Effector memory CD8-positive, alpha-beta T cell (primary cell): ENCODE data around the gene STX3.

Experiments
- ATAC-seq: fragments of 150-1000 bp; cut with Tn5 transposase; replicated peaks from 2 replicates; pipeline ENCODE4 v1.10.0; 2021; ENCODE audit warnings: mild to moderate bottlenecking, moderate library complexity
- DNase-seq, 3 experiments: peaks; one replicate each; pipeline ENCODE4 v3.0.0; 2021
- H3K27ac Mint-ChIP-seq, 2 donors: one replicate each; pipeline ENCODE4 v1.8.0; 2022; ENCODE audit warnings: mild to moderate bottlenecking in 2 of 2, mixed read lengths in 2 of 2, moderate library complexity in 2 of 2
- H3K27me3 Mint-ChIP-seq, 2 donors: one replicate each; pipeline ENCODE4 v1.8.0; 2022; ENCODE audit warnings: mixed read lengths in 2 of 2
- H3K36me3 Mint-ChIP-seq: one replicate; pipeline ENCODE4 v1.8.0; 2022; ENCODE audit warnings: mild to moderate bottlenecking, moderate library complexity, mixed read lengths; ENCODE audit not compliant: insufficient read depth
- H3K4me1 Mint-ChIP-seq, 2 donors: one replicate each; pipeline ENCODE4 v1.8.0; 2022; ENCODE audit warnings: low read depth in 2 of 2, mixed read lengths in 2 of 2
- H3K4me3 Mint-ChIP-seq, 2 donors: one replicate each; pipeline ENCODE4 v1.8.0; 2022; ENCODE audit warnings: mild to moderate bottlenecking in 2 of 2, mixed read lengths in 2 of 2, moderate library complexity in 2 of 2
- H3K9me3 Mint-ChIP-seq, 2 donors: one replicate each; pipeline ENCODE4 v1.8.0; 2022; ENCODE audit warnings: mixed read lengths in 2 of 2

STX3 gene

GRCh38 chr11:59730896-59731565, 24.1 kb upstream of the STX3 start:
- no peak overlapping the region for H3K4me3 Mint-ChIP-seq
- ATAC-seq (no peak), DNase-seq (no peak)
- H3K27ac Mint-ChIP-seq: no peak overlapping the region
- H3K36me3 Mint-ChIP-seq: peaks cover 3% of the 10 kb centered on the region
- peaks cover 7 to 11% of the 10 kb centered on the region in 2 donors for H3K4me1 Mint-ChIP-seq
- H3K9me3 Mint-ChIP-seq: no peaks in the 10 kb centered on the region
- no peaks in the 10 kb centered on the region for H3K27me3 Mint-ChIP-seq

DNA sequence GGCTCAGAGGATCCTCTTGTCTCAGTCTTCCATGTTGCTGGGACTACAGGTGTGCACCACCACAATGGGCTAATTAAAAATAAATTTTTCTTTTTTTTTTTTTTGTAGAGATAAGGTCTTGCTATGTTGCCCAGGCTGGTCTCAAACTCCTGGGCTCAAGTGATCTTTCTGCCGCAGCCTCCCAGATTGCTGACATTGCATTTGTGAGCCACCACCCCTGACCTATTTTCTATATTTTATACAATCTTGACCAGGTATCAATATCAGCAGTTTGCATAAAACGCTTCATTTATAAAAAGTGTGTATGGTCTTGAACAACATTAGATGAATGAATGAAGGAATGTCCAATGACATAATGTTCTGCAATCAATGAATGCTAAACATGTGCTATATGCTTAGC, 9.1 kb upstream of the STX3 start:
- Mint-ChIP-seq H3K36me3 (no peaks in the 10 kb centered on the region), H3K27ac (no peak overlapping the region), H3K9me3 (no peaks in the 10 kb centered on the region), H3K4me1 (no peaks in the 10 kb centered on the region), H3K4me3 (no peak overlapping the region), H3K27me3 (peaks cover 47 to 56% of the 10 kb centered on the region in 2 donors)
- ATAC-seq (no peak), DNase-seq (no peak)

DNA sequence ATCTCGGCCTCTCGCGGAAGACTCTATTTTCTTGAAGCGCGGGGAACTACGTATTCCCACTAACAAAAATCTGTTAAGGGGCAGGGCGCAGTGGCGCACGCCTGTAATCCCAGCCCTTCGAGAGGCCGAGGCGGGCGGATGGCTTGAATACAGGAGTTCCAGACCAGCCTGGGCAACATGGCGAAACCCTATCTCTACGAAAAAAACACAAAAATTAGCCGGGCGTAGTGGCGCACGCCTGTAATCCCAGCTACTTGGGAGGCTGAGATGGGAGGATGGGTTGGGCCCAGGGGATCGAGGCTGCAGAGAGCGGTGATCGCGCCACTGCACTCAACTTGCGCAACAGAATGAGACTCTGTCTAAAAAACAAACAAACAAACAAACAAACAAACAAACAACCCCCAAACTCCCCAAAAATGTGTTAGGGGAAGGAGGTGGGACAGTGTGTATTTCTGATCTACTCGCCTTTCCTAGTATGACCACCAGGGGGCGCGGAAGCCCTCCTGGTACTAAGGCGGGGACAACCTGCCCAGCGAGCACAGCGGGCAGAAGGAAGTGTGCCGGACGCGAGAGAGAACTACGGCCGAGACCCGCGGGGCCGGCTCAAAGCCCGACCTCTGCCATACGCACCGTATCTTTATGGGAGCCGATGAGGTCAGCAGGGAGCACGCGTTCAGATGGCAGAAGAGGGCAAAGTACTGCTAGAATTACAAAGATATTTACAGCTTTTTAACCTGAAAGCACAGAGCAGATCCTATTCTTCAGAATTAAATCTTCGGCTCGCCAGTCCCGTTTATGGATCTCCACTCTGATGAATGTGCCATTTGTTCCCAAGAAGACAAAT, 1.3 kb upstream of the STX3 start:
- Mint-ChIP-seq H3K4me1 (peaks cover 29 to 31% of the 10 kb centered on the region in 2 donors), H3K9me3 (no peaks in the 10 kb centered on the region), H3K27me3 (peaks cover 7 to 18% of the 10 kb centered on the region in 2 donors), H3K4me3 (peak overlapping the region; percentile 91 to 96), H3K36me3 (peaks cover 6% of the 10 kb centered on the region), H3K27ac (peak overlapping the region; percentile 71 to 92)
- DNase-seq (peak; percentile 78 to 83 (median 81)), ATAC-seq (peak; percentile 62)

GRCh38 chr11:59754494-59754858, 700 bp upstream of the STX3 start:
- peak overlapping the region; percentile 71 to 92 for H3K27ac Mint-ChIP-seq

DNA sequence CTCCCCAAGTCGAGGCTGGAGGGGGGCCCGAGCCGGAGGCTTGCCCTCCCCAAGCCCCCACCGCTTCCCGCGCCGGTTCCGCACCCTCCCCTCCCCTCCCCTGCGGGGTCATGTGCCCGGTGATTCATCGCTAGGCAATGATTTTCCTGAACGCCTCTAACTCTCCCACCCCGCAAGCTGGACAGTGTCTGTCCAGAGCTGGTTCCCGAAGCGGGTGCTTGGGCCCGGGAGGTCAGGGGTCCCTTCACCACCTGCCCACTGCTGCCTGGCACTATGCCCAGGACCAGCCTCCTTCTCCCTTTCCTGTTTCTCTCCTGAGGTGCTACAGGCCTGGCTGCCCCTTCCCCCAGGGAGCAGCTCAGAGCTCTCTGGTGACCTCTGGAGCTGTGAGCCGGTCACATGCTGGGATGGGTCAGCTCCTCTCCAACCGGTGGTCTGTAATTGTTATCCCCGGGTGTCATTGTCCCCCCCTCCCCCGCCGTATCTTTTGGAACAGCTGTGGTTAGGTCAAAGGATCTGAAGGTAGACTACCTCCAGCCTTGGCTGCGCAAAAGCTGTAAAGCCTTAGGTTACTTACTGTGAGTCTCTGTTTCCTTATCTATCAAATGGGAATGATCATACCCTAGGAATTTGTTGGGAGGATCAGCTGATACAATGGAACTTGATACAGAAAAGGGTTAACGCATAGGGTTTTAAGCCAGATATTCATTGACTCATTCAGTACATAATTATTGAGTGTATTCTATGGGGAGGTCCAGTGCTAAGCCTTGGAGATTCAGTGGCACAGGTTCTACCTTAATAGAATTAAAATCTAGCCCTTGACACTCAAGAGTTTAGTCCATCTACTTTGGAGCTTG, 753 bp downstream of the STX3 start:
- H3K9me3 Mint-ChIP-seq: no peaks in the 10 kb centered on the region
- H3K27me3 Mint-ChIP-seq: peaks cover 0 to 2% of the 10 kb centered on the region in 2 donors
- H3K4me3 Mint-ChIP-seq: peak overlapping the region; percentile 91 to 96
- H3K27ac Mint-ChIP-seq: peak overlapping the region; percentile 55 to 86
- H3K36me3 Mint-ChIP-seq: peaks cover 6% of the 10 kb centered on the region
- H3K4me1 Mint-ChIP-seq: peaks cover 29 to 37% of the 10 kb centered on the region in 2 donors
- ATAC-seq (peak; percentile 56), DNase-seq (peak; percentile 38 to 41 (median 40))

More at GRCh38 chr11:59754494-59754858, 700 bp upstream of the STX3 start:
- no peaks in the 10 kb centered on the region for H3K9me3 Mint-ChIP-seq
- peaks cover 1 to 11% of the 10 kb centered on the region in 2 donors for H3K27me3 Mint-ChIP-seq
- peak; percentile 26 for ATAC-seq
- peak overlapping the region; percentile 91 to 96 for H3K4me3 Mint-ChIP-seq
- DNase-seq: peak in 1 of 3 experiments; percentile 15
- H3K4me1 Mint-ChIP-seq: peaks cover 29 to 35% of the 10 kb centered on the region in 2 donors
- H3K36me3 Mint-ChIP-seq: peaks cover 6% of the 10 kb centered on the region

DNA sequence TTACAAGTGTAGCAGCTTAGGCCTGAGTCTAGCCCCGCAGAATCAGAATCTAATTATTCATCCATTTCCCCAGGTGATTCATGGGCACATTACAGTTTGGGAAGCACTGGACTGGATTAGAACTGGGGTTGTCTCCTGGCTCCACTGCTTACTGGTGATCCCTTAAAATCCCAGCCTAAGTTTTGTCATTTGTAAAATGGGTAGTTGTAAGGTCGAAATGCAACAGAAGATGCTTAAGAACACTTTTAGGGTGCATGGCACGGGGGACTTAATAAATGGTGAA, 1.3 kb downstream of the STX3 start:
- H3K4me3 Mint-ChIP-seq: peak overlapping the region; percentile 91 to 96
- H3K36me3 Mint-ChIP-seq: peaks cover 6% of the 10 kb centered on the region
- peaks cover 29 to 40% of the 10 kb centered on the region in 2 donors for H3K4me1 Mint-ChIP-seq
- no peaks in the 10 kb centered on the region for H3K27me3 Mint-ChIP-seq
- H3K9me3 Mint-ChIP-seq: no peaks in the 10 kb centered on the region
- ATAC-seq (no peak), DNase-seq (no peak)
- peak overlapping the region in 1 of 2 donors; percentile 55 for H3K27ac Mint-ChIP-seq

DNA sequence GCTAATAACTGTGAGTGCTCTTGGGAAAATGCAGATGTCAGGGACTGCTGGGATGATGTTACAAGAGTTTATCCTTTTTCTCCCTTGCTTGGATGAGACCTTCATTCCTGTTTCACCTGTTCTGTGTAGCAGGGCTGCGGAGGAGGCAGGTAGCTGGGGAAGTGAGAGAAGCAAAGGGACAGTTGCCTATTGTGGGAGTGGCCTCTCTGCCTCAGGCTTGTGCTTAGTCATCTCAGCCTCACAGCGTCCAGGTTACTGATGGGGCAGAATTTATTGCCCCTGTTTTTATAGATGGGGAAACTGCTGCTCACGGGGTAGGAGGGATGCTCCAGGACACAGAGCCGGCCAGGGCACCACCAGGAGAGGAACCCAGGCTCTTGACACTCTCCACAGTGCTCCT, 1.7 kb downstream of the STX3 start:
- Mint-ChIP-seq H3K36me3 (peaks cover 6% of the 10 kb centered on the region), H3K9me3 (no peaks in the 10 kb centered on the region), H3K4me3 (peak overlapping the region; percentile 91 to 96), H3K4me1 (peaks cover 29 to 40% of the 10 kb centered on the region in 2 donors), H3K27me3 (no peaks in the 10 kb centered on the region), H3K27ac (peak overlapping the region in 1 of 2 donors; percentile 55)
- ATAC-seq (no peak), DNase-seq (no peak)

DNA sequence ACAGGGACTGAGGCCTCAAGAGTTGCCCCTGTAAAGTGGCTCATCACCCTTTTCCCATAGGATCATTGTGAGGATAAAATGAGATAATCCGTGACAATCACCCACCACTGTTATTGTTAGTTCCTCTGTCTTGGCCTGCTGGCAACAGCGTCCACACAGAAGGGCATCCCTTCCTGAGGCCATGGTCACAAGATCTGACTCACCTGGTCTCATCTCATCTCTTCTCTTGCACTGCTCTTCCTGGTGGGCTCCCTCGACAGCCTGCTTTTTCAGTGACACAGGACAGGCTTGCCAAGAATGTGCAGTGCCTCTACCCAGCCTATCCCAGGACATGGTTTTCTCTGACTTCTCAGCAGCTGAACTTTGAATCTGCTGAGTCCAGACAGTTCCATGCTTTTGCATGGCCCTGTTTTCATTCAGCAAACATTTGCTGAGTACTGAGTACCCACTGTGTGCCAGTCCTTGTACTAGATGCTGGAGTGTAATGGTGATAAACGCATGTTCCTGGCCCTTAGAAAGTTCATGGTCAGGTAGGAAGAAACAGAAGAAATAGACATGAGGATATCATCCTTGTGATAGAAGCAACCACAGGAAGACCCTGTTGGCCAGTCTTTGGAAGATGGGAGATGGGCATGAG, 3.3 kb downstream of the STX3 start:
- H3K4me1 Mint-ChIP-seq: peaks cover 29 to 48% of the 10 kb centered on the region in 2 donors
- DNase-seq (no peak), ATAC-seq (no peak)
- peaks cover 6% of the 10 kb centered on the region for H3K36me3 Mint-ChIP-seq
- H3K27me3 Mint-ChIP-seq: no peaks in the 10 kb centered on the region
- H3K27ac Mint-ChIP-seq: no peak overlapping the region
- H3K4me3 Mint-ChIP-seq: no peak overlapping the region
- no peaks in the 10 kb centered on the region for H3K9me3 Mint-ChIP-seq

- no peak for DNase-seq
- no peak overlapping the region for H3K4me3 Mint-ChIP-seq
- no peaks in the 10 kb centered on the region for H3K27me3 Mint-ChIP-seq
- H3K36me3 Mint-ChIP-seq: no peaks in the 10 kb centered on the region
- H3K9me3 Mint-ChIP-seq: no peaks in the 10 kb centered on the region
- peaks cover 22 to 46% of the 10 kb centered on the region in 2 donors for H3K4me1 Mint-ChIP-seq
- no peak overlapping the region for H3K27ac Mint-ChIP-seq
- ATAC-seq: no peak
Observed at GRCh38 chr11:59759900-59760299, 4.7 kb downstream of the STX3 start.

GRCh38 chr11:59760771-59761170, 5.6 kb downstream of the STX3 start:
- Mint-ChIP-seq H3K27ac (no peak overlapping the region), H3K27me3 (no peaks in the 10 kb centered on the region), H3K9me3 (no peaks in the 10 kb centered on the region), H3K36me3 (no peaks in the 10 kb centered on the region), H3K4me1 (peaks cover 20 to 47% of the 10 kb centered on the region in 2 donors), H3K4me3 (no peak overlapping the region)
- ATAC-seq (no peak), DNase-seq (no peak)

DNA sequence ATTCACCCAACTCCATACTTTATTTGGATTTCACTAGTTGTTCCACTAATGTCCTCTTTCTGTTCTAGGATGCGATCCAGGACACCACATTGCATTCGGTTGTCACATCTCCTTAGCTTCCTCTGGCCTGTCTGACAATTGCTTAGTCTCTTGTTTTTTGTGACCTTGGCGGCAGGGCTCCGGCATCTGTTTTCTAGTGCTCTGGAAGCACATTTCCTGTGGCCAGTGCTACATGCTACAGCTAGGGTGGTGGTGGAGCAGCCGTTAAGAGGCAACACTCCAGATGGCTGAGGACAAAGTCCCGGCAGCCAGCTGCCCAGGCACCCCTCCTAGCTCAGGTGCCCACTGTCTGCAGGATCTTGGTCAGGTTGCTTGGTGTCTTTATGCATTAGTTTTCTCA, 6.8 kb downstream of the STX3 start:
- H3K27me3 Mint-ChIP-seq: no peaks in the 10 kb centered on the region
- no peak overlapping the region for H3K27ac Mint-ChIP-seq
- no peaks in the 10 kb centered on the region for H3K36me3 Mint-ChIP-seq
- H3K4me1 Mint-ChIP-seq: peaks cover 12 to 46% of the 10 kb centered on the region in 2 donors
- ATAC-seq (no peak), DNase-seq (no peak)
- no peak overlapping the region for H3K4me3 Mint-ChIP-seq
- H3K9me3 Mint-ChIP-seq: no peaks in the 10 kb centered on the region

GRCh38 chr11:59765068-59765735, 10.0 kb downstream of the STX3 start:
- no peak for DNase-seq
- Mint-ChIP-seq H3K4me3 (no peak overlapping the region), H3K36me3 (no peaks in the 10 kb centered on the region), H3K4me1 (peaks cover 8 to 36% of the 10 kb centered on the region in 2 donors), H3K9me3 (no peaks in the 10 kb centered on the region), H3K27ac (no peak overlapping the region), H3K27me3 (no peaks in the 10 kb centered on the region)
- no peak for ATAC-seq
